Measurements from ENCODE around the gene MINDY2.
A peak's percentile ranks its signal among the peaks of the same experiment; 100 is the strongest.
"Not testable (repeated sequence)": the region's sequence is repeated elsewhere in the genome, so short reads cannot be mapped to it uniquely, and the experiment has no call there.

Gene MINDY2

DNA sequence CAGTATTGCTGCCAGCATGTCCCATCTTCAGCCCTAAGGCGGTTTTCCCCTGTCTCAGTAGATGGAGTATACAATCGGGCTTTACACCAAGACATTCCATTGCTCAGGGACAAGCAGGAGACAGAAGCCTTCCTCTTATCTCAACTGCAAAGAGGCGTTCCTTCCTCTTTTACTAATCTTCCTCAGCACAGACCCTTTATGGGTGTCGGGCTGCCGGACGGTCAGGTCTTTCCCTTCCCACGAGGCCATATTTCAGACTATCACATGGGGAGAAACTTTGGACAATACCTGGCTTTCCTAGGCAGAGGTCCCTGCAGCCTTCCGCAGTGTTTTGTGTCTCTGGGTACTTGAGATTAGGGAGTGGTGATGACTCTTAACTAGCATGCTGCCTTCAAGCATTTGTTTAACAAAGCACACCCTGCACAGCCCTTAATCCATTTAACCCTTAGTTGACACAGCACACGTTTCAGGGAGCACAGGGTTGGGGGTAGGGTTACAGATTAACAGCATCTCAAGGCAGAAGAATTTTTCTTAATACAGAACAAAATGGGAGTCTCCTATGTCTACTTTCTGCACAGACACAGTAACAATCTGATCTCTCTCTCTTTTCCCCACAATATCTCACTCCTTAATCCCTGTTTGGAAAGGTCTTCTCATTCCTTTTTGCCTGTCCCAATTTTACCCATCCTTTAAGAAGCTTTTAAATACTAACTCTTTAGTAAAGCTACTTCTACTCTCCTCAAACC, 62.8 kb downstream of the MINDY2 start:
- DNase-seq, result peak; percentile 78

DNA sequence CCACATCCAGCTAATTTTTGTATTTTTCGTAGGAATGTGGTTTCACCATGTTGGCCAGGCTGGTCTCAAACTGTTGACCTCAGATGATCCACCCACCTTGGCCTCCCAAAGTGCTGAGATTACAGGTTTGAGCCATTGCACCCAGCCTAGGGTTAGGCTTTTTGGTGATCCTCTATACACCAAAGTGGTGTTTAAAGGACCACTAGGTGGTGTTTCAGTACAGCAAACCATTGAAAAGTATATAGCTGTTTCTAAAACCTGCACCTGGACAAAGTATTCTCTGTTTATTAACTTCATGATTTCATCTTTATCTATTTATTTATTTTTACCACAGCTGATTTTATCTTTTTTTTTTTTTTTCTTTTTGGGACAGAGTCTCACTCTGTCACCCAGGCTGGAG, 68.4 kb downstream of the MINDY2 start:
- DNase-seq, result peak; percentile 63

DNA sequence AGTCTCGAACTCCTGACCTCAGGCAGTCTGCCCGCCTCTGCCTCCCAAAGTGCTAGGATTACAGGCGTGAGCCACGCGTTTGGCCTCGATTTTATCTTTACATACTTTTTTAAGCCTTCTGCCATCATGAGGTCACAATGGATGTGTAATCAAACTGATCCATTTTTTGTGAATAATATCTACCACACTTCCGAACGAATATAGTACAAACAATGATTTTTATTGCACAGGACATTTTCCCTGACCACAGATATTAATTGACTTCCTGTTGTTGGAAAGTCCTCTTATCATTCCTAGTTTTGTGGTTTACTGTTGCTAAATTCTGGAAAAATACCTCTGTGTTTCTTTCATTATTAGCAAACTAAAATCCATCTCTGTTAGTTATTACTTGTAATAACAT, 68.9 kb downstream of the MINDY2 start:
- DNase-seq, result no peak

DNA sequence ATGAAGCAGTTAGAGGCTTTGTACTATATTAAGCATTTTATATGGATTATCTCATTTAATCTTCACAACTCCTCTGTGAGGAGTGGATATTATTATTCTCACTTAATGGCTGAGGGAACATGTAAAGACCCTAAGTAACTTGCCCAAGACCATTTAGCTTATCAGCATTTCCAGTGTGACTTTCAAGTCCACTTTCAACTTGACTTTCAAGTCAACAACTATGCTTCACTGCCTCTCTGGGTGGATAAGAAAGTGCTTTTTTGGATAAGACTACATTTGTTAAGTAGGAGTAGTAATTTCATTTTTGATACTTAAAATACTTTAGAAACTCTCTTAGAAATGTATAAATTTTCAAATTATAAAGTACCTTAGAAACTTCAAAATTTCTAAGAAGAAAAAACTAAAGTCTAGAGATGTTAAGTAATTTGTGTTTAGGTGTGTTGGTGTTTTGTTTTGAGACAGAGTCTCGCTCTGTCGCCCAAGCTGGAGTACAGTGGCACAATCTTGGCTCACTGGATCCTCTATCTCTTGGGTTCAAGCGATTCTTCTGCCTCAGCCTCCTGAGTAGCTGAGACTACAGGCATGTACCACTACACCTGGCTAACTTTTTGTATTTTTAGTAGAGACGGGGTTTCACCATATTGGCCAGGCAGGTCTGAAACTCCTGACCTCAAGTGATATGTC, 71.8 kb downstream of the MINDY2 start:
- DNase-seq, result peak; percentile 10

DNA sequence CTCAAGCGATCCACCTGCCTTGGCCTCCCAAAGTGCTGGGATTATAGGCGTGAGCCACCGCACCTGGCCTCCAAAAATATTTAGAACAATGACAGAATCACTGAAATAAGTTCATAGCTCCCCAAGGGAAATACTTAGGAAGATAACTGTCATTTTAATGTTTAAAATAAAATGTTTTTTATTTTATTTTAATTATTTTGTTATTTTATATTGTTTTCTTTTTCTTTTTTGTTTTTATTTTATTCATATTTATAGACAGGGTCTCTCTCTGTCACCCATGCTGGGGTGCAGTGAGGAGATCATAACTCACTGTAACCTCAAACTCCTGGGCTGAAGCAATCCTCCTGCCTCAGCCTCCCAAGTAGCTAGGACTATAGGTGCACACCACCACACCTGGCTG, 80.1 kb downstream of the MINDY2 start:
- not testable (repeated sequence) for DNase-seq

DNA sequence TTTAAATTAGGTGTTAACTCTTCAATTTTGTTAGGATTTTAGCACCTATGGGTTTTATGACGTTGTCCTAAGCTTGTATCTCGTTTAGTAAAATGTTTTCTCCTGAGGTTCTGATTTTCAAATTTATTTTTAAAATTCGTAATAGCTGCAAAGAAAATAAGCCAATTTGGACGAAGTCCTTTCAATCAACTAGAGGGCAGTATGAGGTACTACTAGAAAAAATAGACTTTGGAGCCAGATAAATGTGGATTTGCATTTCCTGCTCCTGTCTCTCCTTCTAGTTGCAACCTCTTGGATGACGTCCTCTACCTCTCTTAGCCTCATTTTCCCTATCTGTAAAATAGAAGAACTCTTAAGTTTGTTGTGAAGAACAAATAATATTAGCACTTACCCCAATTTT, 81.2 kb downstream of the MINDY2 start:
- peak; percentile 54 for DNase-seq

DNA sequence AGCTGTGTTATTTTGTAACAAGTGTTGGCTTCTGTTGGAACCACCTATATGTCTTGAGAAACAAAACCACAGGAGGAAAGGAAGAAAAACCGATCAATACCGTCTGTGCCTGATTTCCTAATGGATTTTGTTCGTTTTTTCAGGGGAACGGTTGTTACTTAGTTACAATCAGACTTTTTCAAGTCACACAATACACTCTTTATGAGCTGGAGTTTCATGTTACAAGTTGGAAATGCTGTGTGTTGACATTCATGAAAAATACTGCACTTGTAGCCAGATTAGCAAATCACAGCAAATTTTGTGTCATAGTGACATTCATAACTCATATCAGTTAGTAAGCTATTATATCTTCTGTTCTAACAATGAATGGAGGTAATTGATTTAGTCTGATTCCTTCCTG, 83.5 kb downstream of the MINDY2 start:
- no peak for DNase-seq

DNA sequence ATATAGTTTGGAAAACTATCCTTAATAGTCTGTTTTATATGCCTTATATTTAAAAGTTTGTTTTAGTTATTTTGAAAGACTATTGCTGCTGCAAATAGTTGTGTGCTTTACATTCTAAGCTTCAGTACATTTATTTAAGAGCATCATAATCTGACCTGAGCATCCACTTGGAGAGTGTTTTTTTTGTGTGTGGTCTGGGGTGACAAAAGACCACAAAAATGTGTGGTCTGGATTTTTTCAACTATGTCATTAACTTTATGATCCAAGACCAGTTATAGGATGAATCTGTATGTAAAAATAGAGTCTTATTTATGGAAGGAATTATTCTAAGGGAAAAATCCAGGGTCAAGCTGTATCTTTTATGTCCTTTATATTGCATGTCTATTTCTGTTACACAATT, 85.0 kb downstream of the MINDY2 start:
- DNase-seq, result no peak

DNA sequence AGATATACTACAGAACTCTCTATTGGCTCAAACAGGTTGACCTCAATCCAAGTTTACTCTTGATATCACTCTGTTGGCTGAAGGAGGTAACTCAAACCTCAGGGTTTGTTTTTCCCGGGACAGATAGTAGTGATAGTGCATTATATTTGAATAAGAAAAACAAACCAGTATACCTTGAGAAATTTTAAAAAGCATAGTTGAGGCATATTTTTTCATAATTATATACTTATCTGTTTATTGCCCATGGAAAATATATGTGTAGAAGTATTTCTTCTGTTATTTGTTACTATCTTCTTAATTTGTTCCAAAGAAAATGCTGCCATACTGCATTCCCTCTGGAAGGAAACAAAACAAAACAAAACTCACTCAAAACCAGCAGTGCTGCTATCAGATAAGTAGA, 85.5 kb downstream of the MINDY2 start:
- not testable (repeated sequence) for DNase-seq

DNA sequence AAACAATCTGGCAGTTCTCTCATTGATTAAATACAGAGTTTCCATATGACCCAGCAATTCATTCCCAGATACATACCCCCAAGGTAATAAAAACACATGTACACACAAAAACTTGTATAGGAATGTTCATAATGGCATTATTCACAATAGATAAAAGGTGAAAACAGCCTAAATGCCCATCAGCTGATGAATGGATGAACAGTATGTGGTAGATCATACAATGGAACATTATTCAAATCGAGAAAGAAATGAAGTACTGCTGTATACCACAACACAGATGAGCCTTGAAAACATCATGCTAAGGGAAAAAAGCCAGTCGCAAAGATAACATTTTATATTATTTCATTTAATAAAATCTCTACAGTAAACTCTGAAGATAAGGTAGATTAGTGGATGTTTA, 91.2 kb downstream of the MINDY2 start:
- DNase-seq, result no peak

DNA sequence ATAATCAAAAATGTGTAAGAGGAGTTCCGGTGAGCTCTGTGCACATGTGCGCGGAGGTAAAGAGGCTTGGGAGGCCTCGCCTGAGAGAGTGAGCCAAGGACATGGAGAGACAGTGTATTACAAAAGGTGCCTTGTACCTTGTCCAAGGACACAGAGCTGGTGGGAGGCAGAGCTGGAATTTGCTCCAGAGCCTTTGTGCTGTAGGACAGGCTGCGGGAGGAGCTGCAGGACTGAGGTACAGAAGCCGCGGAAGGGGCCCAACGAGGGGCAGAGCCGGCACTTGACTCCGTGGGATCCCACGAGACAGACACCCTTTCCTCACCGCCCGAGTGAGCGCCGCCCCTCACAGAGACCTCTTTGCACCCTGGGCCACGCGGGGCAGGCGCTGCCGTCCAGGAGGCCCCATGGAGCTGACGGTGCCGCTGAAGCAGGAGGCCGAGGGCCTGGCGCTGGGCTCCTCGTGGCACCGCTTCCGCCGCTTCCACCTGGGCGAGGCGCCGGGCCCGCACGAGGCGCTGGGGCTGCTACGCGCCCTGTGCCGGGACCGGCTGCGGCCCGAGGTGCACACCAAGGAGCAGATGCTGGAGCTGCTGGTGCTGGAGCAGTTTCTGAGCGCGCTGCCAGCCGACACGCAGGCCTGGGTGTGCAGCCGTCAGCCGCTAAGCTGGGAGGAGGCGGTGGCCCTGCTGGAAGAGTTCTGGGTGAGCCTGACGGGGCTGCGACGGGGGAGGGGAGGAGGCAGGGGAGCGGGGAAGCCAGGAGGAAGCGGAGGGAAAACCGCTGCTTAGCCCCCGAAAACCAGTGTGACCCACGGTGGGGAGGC, 93.7 kb downstream of the MINDY2 start:
- DNase-seq, result peak; percentile 43

DNA sequence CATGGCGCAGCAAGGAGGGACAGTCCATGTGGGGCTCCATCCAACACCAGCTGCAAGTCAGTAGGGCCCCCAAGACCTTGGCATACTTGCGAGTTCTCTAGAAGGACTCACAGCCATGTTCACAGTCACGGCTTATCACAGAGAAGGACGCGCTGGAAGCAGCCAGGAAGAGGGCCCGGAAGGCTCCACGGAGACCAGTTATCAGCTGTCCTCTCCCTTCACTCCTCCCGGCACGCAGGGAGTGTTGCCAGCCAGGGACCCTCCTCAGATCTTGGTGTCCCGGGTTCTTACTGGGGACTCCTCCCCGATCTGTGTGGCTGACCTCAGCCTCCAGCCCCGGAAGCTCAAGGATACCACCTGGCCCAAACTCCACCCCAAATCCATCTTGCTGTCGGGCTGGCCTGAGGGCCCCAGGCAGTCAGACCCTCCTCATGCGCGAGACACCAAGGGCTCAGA, 94.4 kb downstream of the MINDY2 start:
- DNase-seq, result no peak

DNA sequence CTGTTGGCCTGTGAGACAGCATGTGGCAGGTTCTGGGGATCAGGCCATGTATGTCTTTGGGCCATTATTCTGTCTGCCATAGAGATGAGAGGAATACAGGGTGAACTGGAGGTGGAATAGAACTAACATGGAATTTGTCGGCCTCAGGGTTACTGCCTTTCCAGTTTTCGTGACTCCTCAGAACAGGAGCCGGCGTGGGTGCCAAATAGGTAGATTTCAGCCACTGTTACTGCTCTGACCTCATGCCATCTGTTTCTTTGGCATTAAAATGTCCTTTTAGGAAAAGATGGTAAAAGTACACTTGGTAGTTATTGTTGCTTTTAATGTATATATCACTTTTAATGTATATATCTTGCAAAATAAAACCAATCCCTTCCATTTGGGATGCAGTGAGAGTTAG, 96.8 kb downstream of the MINDY2 start:
- DNase-seq, result no peak

DNA sequence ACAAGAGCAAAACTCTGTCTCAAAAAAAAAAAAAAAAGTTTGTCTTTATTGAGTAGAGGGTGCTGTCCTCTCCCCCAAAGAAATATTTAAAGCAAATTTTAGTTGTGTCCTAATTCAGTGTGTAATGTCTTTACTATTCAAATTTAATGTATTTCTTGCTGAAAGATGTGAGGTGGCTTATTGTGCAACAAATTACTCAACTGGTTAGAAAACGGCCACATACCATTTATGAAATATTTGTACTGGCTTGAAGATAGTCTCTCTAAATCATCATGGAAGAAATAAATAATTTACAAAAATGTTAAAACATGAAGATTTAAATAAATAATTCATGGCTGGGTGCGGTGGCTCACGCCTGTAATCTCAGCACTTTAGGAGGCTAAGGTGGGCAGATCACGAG, 99.3 kb downstream of the MINDY2 start:
- peak; percentile 40 for DNase-seq

DNA sequence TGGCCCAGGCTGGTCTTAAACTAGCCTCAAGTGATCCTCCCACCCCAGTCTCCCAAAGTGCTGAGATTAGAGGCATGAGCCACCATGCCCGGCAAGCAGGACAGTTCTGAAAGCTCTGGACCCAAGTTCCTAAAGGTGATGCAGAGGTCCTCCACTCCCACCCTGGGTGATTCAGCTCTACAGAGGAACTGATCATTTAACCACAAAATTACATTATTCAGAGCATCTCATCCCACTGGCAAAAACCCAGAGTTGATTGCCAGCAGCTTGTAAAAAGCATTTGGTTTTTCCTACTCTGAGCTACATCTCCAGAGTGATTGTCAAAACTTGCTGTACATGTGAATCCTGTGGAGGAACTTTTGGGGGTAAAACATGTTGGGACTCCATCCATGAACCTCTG, 102.2 kb downstream of the MINDY2 start:
- DNase-seq, result peak; percentile 15

DNA sequence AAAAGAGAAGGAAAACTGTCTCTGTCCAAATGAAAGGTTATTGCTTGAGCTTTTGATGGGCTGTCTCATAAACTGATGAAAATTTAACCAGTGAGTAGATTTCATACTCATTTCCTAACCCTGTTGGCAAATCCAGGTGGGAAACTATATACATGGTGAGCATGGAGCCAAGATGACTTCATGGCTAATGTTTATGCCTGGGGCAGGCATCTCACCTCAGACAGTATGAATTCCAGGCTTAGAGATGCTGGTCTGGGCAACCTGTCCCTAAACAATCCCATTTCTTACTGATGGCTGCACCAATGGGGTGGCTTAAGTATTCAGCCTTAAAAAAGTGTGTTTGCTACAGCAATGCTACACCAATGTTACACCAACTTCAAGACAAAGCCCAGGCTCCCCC, 104.2 kb downstream of the MINDY2 start:
- DNase-seq, result no peak

DNA sequence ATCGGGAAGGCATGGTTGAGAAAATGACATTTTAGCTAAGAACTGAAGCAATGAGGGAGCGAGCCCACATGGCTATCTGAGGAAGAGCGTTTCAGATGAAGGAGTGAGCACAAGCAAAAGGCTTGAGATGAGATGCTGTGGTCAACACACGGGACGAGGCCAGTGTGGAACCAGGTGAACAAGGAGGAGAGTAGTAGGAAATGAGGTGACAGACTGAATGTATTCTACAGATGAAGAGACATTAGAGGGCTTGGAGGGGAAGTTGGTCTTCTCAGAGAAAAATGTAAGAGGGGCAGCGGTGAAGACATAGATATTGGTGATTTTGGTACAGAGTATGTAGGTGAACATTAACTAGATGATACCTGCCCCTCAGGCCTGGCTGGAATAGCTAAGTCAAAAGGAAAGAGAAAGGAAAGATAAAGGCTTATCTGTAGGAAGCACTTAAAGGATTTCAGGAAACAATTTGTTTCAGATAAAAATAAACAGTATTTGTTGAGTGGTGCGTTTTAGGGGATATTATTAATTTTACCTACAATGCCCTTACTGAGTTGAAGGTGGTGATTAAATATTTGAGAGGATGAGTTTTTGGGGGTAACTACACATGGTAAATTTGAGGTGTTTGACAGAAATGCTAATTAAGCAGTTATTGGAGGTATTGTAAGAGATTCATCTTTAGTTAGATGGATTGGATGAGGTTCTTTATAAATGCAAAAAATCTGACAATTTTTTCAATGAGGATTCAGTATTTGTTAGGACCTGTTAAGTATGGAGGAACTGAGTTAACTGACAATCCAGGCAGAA, 105.4 kb downstream of the MINDY2 start:
- DNase-seq, result no peak

DNA sequence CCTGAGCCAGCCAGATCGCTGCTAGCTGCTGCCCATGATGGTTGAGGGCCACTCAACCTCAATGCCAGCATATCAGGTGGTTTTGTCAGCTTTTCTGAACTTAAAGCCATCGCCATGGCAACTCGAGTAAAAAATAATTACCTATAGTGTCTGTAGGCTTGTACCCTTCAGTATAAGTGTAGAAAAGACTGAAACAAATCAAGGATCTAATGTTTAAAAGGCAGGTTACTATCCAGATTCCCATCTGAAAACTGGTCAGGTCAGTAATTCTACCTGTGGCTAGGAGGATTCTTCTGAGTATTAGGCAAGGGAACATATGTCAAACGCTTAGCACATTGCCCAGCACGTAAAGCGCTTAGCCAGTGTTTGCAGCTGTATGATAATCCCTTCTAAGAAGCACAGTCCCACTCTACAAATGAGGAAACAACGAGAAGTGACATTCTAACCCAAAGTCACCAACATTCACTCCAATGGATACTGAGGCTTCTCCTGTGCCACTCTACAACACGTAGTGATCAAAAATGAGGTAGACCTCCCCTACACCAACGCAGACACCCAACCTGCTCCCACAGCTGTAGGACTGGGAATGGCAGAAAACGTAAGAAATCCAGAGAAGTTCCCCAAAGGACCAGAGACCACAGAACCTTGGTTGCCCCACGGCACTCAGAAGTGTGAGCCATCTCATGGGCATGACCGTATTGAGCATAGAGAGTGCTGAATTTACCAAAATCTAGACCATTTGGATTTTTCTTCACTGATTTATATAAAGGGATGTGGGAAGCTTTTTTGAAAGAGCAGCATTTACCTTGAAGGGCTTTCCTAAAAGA, 107.1 kb downstream of the MINDY2 start:
- no peak for DNase-seq

DNA sequence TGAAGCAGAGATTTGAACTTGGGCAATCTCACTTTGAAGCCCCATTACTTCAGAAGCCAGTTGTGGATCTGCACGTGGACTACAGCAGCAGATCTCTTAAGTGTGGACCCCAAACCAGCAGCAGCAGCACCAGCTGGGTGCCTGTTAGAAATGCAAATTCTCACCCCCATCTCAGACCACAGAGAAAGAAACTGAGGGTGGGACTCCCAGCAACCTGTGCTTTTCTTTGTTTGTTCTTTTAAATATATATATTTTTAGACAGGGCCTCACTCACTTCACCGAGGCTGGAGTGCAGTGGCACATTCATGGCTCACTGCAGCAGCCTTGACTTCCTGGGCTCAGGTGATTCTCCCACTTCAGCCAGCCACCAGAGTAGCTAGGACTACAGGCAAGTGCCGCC, 109.2 kb downstream of the MINDY2 start:
- DNase-seq, result no peak

DNA sequence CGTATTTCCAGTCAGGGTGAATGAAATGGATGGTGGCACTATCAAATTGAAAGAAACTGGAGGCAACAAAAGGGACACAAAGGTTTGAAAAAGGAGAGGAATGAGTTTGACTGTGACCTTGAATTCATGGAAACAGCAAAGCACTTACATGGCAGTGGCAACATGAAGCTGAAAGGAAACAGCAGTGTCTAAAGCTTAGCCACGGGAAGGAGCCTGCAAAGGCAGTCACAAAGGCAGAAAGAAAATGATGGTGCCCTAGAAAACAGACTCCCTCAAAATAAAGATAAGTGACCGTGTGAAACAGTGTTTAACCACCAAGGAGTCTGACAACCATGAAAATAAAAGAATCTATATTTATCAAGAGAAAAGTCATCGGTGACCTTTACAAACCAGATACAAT, 111.1 kb downstream of the MINDY2 start:
- no peak for DNase-seq

DNA sequence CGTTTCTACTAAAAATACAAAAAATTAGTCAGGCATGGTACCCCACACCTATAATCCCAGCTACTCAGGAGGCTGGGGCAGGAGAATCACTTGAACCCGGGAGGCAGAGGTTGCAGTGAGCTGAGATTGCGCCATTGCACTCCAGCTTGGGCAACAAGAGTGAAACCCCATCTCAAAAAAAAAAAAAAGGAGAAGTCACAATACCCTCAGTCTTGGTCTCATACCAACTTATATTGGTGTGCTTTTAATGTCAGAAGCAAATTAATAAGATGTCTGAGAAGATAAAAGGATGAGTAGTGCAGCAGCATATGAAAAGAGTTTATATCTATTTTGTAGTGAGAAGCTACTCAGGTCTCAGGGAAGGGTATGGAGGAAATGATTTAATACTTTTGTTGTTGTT, 112.8 kb downstream of the MINDY2 start:
- DNase-seq, result peak; percentile 28

DNA sequence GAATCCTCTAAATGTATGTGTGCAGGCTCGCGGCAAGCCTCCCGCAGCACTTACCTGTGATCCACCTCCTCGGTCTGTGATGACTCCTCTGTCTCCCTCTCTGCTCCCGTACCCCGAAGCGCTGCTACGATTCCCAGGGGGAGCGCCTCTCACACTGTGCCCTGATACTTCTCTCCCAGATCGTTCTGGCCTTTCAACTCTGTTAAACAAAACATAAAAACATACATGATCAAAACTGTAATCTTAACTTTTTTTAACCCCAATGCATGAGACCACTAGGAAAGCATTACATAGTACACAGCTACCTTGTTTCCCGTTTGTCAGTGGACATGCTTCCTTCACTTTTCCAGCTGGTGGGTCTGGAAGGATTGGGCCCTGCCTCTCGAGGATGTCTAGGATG, 115.8 kb downstream of the MINDY2 start:
- no peak for DNase-seq

Data from hematopoietic multipotent progenitor cell treated with erythropoietin and hydrocortisone succinate and interleukin-3 and kit ligand, for 4 days (in vitro differentiated cells).